NCI-H524 (cell line): ENCODE data around the gene NEBL.

Experiments
- DNase-seq, 2 experiments: peaks; one replicate each; lab custom pipeline; 2025; lab: John Stamatoyannopoulos, UW

Gene NEBL

DNA sequence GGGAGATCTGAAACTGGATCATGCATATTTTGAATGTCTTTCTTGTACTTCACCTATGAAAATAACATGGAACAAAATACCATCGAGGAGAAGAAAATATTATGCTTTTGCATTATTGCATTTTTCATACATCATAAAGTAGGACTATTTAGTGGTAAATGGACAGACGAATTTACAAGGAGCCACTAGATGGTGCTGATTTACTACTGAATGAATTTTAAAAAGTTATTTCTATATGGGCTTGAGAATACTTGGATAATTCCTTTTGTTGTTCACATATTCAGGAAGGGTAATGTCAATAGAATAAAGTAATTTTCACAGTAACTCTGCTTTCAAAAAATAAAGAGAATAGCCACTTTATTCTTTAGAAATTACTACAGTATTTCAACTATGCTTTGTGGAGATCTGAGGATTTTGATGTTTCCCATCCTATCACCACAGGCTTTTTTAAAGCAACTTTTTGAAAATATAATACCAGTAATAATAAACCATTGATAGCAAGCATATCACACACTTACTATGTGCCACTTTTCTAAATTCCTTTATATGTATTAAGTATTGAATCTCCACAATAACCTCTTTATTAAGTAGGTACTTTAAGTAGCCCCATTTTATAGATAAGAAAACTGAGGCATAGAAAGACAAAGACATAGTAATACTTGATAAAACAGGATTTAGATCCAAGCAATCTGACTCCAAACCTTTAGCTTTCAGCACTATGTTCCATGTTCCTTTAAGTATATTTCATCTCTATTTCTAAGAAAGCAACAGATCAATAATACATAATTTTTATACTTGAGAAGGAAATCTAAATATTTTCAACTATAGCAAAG is 38.6 kb downstream of the NEBL start:
- DNase-seq = peak in 1 of 2 experiments; percentile 16

DNA sequence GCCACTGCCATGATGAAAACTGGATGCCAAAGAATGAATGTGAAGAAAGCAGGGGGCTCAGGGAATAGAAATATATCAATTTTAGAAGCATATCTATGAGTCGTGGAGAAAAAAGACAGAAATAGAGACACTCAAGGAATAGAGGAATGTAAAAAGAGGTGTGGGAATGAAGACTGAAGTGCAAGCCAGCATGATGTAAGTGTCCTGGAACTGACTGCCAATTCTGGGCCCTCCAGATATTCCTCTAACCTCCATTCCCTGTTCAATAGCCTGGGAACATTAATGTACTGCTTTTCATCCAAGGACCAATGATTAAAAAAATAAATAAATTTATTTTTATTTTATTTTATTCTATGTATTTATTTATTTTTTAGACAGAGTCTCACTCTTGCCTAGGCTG is 40.6 kb downstream of the NEBL start:
- no peak for DNase-seq

DNA sequence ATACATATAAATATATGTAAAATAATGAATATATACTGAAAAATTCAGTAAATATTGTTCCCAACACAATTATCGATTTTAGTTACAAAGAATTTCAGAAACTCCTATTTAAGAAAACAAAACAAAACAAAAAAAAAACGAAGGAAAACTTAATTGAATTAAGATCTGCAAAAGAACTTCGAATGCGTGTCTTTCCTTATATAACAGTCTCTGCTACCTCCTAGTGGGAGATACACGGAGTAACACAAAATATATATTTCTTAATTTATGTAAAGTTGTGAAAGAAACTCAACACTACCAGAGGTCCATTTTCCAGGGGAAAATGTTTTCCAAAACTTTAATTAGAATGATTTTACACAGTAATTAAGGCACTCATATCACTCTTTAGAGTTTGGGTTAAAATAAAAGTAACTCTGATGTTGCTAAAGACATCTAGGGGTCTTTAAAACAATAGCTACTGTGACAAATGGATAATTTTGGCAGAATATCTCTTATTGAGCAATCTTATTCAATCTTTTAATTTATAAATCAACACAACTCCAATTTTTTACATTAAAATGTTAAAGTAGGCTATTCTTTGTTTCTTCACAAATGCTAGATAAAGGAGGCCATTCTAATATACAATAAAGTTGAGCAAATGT is 41.6 kb downstream of the NEBL start:
- DNase-seq = peak in 1 of 2 experiments; percentile 19

DNA sequence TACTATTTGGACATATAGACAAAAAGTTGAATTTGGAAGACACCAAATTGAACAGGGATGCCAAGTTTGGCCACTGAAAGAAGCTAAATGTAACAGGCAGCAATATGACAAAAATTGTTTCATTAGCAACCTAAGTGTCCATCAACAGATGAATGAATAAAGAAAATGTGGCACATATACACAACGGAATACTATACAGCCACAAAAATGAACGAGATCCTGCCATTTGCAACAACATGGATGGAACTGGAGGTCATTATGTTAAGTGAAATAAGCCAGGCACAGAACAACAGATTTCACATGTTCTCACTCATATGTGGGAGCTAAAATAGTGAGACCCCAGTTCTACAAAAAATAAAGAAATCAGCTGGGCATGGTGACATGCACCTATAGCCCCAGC is 43.8 kb downstream of the NEBL start:
- DNase-seq = no peak

DNA sequence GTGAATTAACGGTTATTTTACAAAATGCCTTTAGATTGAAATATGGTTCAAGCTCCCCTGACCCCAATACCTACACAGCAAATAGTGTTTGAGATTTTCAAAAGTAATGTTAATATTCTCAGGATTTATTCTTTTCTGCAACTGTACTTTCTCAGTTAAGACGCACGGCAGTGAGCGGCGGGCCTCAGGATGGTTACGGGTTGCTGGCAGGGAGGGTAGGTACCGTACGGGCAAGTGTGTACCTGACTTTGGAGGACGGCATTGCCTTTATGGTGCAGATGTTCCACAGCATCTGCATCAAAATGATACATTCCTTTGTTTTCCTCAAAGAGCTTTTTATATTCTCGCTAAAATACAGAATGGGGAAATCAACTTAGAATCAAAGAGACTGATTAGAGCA is 44.8 kb downstream of the NEBL start:
- no peak for DNase-seq

DNA sequence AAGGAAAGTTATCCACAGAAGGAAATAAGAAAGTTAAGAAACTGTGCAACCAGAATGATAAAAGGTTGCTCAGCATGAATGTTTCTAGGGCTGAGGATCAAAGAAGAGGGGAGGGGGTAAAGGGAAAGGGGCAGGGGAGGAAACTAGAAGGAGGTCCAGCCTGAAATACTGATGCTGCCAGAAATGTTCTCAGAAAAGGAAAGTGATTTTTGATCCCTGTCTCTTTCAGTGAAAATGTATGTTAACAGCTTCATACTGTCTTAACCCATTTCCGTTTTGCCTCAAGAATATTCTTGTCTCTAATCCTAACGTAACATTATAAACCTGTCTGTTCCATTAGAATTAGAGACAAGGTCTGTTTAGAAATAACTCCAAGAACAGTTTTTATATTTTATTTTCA is 49.6 kb downstream of the NEBL start:
- no peak for DNase-seq

DNA sequence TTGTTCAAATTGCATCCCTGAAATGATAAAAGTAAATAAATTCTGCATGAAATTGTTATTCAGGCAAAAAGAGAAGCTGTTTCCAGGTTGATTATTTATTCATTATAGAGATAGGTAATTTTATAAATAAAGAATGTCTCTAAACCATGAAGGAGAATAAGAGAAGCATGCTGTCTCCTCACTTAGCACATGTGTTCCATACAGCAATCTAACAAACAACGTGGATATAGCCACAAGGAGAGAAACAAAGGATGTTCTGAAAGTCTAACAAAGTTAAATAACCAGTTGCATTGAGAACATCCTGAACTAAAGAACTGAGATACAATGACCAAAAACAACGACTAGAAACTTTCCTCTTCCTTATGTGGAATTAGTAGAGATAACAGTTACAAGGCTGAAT is 50.8 kb downstream of the NEBL start:
- DNase-seq = no peak

DNA sequence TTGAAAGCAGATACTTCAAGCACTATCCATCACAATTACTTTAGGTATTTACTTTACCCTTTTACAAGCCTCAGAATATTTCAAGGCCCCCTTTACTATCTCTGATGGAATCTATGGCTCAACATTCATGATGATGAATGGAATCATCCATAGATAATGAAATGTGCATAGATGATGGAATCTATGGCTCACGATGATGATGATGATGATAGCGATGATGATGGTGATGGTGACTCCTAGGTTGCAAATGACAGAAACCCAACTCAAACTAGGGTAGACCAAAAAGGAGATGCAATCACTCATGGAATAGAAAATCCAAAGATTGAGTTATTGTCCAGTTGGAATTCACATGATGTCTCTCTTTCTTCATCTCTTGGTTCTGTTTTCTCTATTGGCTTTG is 55.7 kb downstream of the NEBL start:
- no peak for DNase-seq

DNA sequence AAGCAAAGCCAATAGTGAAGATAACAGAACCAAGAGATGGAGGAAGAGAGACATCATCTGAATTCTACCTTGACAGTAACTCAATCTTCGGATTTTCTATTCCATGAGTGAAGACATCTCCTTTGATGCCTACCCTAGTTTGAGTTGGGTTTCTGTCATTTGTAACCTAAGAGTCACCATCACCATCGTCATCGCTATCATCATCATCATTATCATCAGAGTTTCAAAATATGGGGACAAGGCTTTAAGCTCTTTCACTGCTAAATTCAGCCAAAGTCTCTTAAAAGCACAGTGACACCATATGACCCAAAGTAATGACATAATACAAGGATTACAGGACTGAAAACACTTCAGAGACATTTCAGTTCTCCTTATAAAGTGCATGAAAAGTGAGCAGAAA is 57.2 kb downstream of the NEBL start:
- no peak for DNase-seq

DNA sequence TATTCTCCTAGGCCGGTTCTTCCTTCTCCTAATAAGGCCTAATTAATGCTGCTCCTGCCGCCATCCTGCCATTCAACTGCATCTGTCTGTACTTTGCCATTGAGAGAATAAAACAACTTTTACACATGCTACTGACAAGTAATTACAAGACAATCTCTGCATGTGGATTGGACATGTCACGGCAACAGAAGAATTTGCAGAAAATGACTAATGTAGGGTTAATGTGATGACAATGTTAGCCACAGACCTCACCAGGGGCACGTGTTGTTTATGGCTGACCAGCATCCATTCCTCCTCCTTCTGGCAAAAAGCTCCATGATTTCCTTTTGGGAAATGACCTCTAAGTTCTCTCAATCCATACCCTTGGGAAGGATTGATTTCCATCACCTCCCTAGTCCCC is 58.0 kb downstream of the NEBL start:
- no peak for DNase-seq

DNA sequence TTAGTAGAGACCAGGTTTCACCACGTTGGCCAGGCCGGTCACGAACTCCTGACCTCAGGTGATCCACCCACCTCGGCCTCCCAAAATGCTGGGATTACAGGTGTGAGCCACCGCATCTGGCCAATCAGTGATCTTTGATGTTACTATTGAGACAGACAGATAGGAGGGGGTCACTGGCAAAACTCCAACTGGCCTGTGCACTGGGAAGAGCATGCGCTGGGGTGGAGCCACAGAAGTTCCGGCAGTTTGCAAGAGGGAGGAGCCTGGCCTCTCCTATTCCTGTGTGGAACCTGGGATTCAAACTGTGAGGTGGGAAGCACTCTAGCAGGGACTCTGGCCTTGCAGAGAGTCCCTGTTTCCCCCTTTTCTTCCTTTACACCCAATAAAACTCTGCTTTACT is 60.7 kb downstream of the NEBL start:
- no peak for DNase-seq

DNA sequence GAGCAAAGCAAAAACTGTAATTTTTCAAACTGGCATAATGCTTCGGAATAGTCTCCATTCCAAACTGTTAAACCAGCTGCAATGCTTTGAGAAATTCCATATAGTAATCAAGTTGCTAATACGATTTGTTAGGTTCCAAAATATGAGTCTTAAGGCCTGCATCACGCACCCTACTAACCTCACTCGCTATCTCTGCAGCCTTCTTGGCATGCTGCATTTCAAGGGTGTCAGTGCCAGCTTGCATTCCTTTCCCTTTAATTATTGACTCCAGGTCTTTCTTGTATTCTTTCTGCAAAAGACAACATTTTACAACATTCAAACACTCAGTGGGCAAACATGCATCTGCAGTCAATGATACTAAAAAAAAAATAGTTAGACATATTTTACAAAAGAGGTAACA is 61.8 kb downstream of the NEBL start:
- no peak for DNase-seq

DNA sequence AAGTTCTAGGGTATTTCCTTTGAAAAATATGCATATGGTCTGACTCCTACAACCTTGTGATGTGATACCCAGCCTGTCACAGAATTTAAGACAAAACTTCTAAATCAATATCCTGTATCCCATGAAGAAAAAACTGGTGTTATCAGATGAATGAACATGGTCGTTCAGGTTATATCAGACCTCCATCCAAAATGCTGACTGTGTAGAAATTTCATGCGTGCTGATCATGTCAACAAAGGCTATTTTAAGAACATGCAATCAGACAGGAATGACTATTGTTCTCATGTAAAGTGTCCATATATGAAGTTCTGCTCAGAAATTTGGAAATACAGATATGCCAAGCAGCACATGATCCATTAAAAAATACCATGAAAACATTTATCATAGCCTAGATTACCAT is 62.3 kb downstream of the NEBL start:
- DNase-seq = no peak

DNA sequence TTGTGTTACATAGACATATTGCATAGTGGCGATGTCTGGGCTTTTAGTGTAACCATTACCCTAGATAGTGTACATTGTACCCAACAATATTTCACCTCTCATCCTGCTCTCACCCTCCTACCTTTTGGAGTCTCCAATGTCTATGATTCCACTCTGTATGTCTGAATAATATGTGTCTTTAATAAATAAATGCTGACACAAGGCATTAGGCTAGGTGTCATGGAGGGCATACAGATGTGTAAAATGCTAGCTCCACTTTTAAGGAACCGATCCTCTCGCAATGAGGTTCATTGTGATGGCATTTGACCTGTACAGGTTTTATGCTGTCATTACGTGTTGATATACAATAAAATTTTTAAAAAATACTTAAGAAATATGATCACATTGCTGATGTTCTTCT is 74.3 kb downstream of the NEBL start:
- DNase-seq = no peak

DNA sequence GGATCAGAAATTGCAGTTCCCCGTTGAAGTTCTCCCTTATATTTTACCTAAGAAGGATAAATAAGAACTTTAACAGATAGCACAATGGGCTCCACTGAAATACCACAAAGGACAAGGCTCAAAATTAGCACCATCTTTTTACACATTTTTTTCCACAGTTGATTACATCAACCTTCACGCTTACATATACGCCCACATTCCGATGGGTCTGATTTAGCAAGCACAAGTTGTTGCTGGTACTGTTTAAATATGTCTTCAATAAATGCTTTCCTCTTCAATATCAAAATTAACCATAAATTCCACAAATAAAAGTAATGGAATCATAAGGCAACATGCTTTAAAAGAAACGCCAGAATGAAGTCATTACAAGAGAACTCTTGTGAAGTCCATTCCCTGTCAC is 79.5 kb downstream of the NEBL start:
- DNase-seq = no peak

DNA sequence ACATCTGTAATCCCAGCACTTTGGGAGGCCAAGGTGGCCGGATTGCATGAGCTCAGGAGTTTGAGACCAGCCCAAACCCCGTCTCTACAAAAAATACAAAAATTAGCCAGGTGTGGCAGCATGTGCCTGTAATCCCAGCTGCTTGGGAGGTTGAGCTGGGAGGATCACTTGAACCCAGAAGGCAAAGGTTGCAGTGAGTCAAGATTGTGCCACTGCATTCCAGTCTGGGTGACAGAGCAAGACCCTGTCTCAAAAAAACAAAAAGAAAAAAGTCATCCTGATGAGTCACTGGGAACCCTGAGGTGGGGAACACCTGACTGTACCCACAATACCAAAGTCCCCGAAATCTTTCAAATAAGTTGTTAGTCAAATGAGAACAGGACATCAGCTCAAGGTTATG is 80.0 kb downstream of the NEBL start:
- DNase-seq = no peak

DNA sequence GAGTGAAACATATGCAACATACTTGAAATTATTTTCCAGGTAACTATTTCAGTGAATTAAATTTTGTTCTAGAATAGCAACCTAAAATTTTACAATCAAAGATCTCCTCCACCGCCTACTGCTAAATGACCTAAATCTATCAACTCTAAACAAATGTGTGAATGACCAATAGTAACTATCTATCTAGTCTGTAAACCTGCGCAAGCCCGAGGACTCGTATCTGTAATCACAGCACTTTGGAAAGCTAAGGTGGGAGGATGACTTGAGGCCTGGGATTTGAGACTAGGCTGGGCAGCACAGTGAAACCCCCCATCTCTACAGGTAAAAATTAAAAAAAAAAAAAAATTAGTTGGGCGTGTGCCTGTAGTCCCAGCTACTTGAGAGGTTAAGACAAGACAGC is 83.0 kb downstream of the NEBL start:
- no peak for DNase-seq

DNA sequence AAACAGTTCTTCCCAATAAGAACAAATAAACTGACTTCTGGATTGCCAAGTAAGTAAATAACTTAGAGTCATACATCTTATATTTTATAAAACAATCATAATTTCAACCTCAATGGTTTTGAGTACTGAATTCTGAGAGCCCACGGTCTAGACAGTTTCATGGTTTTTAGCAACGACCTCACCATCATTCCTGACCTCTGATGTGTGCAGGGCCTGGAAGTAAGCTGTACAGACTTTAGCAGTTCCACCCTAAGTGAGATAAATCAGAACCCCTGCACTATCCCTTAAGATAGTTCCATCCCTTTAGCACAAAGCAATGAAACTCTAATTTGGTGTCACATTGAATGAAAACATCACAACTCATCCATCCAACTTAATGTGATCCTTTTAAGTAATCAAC is 86.0 kb downstream of the NEBL start:
- no peak for DNase-seq

DNA sequence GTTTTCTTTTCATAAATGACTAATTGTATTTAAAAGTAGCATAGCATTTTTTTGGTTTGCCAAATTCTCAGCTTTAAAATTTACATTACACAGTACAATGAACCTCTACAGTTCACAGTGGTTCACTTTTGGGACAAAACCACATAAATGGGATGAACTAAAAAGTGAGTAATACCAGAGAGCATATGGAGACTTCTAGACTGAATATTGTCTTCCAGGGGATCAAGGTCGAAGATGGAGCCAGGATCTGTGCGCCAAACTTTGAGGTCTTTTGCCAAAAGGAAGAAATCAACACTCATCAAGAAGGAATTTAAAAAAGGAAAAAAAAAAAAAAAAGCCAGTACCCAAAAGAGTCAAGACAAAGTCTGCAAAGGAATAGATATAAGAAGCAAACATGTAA is 87.5 kb downstream of the NEBL start:
- DNase-seq = no peak

DNA sequence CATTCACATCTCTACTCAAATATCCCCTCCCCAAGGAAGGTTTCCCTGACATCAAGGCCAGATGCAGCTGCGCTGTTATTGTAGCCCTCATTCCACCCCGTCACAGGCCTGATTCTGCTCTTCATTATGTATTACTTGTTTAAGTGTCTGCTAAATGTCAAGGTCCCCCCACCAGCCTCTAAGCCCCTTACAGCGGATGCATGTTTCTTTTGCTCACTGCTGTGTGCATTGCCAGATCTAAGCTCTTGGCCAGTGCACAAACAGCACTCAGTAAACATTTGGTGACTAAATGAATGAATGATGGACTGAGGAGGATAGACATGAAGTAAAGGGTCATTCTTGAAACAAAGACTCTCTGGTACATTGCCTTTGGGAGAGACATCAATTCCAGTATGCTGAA is 90.6 kb downstream of the NEBL start:
- no peak for DNase-seq

DNA sequence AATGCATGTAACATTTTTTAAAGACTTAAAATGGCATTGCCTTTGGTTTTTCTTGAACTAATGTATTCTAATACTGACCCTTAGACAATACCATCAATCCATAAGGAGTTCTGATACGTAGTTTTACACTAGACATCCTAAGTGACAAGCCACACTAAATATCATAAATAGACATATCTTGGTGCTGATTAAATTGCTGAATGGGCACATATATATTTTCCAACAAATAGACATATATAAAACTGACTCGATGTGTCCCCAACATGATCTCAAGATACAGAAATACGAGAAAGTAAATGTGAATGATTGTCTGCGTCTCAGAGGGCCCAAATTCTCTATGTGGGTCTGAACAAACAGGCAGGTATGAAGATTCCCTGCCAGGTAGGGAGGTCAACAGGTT is 99.8 kb downstream of the NEBL start:
- DNase-seq = no peak

DNA sequence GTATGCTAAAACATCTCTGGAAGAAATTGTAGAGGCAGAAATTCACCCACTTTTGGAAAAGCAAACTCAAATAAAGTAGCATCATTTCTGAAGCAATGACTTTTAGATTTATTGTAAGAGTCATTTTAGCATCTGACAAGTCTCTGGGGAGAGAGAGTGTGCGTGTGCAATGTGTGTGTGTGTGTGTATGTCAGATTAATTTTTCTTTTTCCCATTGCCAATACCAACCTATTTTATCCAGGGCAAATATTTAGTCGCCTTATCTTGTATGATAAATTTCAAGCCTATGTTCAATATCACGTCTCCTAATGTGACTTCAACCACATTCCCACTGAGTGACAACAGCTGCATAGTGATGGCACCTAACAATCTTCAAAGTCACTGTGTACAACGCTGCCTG is 101.7 kb downstream of the NEBL start:
- DNase-seq = no peak

DNA sequence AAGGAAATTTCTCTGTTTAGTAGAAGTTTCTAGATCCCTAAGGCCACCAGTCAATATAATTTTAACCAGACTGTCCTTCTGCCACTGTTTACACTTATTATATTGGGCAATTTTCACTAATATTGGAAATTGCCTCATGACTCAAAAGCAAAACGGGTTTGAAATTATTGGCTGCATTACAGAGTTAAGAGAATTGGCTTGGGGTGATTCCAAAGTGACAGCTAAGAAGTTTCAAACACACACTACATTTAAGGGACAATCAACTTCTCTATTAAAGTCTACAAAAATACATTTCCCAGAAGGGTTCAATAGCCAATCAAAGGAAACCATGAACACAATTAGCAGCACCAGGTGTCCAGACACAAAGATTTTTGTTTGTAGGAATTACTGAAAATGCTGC is 111.9 kb downstream of the NEBL start:
- no peak for DNase-seq
